Esophagus mucosa (tissue), 1 donor: ENCODE results near the gene BCL6B. TPM values are rescaled to one million over a fixed set of nuclear protein-coding genes. Genes with fewer than 3 reads are reported as not detected.
"Not testable (repeated sequence)": the region's sequence is repeated elsewhere in the genome, so short reads cannot be mapped to it uniquely, and the experiment has no call there.

ENCODE experiments used
- ATAC-seq: fragments of 200-7000 bp; cut with Tn5 transposase; one replicate; pipeline ENCODE4 v1.9.1; 2020
- total RNA-seq: library from RNA; stranded (reverse); gene quantifications from one replicate; pipeline ENCODE4 v1.2.4, GENCODE V29; 2023
- donor health status: DM: yes; HTN: yes; CAD: no.

Gene BCL6B
- total RNA-seq, 1 donor from 2014 or later: 3.7 TPM

GRCh38 chr17:7029659-7030058, 6.8 kb downstream of the BCL6B start:
- ATAC-seq: peak; percentile 22

GRCh38 chr17:7034955-7035590, 12.2 kb downstream of the BCL6B start:
- ATAC-seq: peak; percentile 11

- peak; percentile 96 for ATAC-seq
Observed at GRCh38 chr17:7035591-7036368, 12.9 kb downstream of the BCL6B start, which contains the start of gene SLC16A13. Gene SLC16A13, plus strand, starts transcription at chr17:7036015. Its CDS starts 368 bp downstream, at chr17:7036383.

- no peak for ATAC-seq
Observed at GRCh38 chr17:7038025-7038862, 15.4 kb downstream of the BCL6B start.

- no peak for ATAC-seq
Observed at GRCh38 chr17:7039832-7040231, 17.0 kb downstream of the BCL6B start.

GRCh38 chr17:7041607-7042500, 19.0 kb downstream of the BCL6B start:
- peak; percentile 1 for ATAC-seq

- ATAC-seq: no peak
Observed at GRCh38 chr17:7042501-7043181, 19.8 kb downstream of the BCL6B start.

GRCh38 chr17:7043182-7043496, 20.3 kb downstream of the BCL6B start:
- ATAC-seq: peak; percentile 2

GRCh38 chr17:7043497-7044198, 20.8 kb downstream of the BCL6B start, which contains the start of gene SLC16A11:
Gene SLC16A11, minus strand, starts transcription at chr17:7044092. Its CDS starts 579 bp downstream, at chr17:7043513.
- ATAC-seq: peak; percentile 7

- ATAC-seq: peak; percentile 45
Observed at GRCh38 chr17:7045492-7046126, 22.8 kb downstream of the BCL6B start.

- peak; percentile 87 for ATAC-seq
Observed at GRCh38 chr17:7046127-7046724, 23.4 kb downstream of the BCL6B start.

- ATAC-seq: not testable (repeated sequence)
Observed at GRCh38 chr17:7046725-7047397, 24.0 kb downstream of the BCL6B start.

GRCh38 chr17:7047566-7047965, 24.7 kb downstream of the BCL6B start:
- peak; percentile 30 for ATAC-seq

GRCh38 chr17:7048968-7049367, 26.1 kb downstream of the BCL6B start:
- no peak for ATAC-seq

- not testable (repeated sequence) for ATAC-seq
Observed at GRCh38 chr17:7050583-7050982, 27.7 kb downstream of the BCL6B start.

GRCh38 chr17:7056386-7056785, 33.5 kb downstream of the BCL6B start:
- ATAC-seq: no peak

- peak; percentile 69 for ATAC-seq
Observed at GRCh38 chr17:7058831-7059447, 36.1 kb downstream of the BCL6B start.

GRCh38 chr17:7060165-7060891, 37.5 kb downstream of the BCL6B start:
- peak; percentile 75 for ATAC-seq
